Astrocyte (in vitro differentiated cells and primary cell): Measurements from ENCODE around the gene OR56B1. TPM values are rescaled to one million over a fixed set of nuclear protein-coding genes. Genes with fewer than 3 reads are reported as not detected.

ENCODE experiments used
- DNase-seq: peaks from one replicate; pipeline ENCODE4 v3.0.0-alpha.2; 2010; ENCODE audit warnings: low read depth
- FAIRE-seq: peaks from 2 replicates; lab custom pipeline; 2011; peaks lifted over from hg19 to GRCh38; lab: Jason Lieb, UNC
- H2AFZ ChIP-seq: 2 replicates; pipeline ENCODE4 v1.6.0; 2012; ENCODE audit warnings: low read depth, low read length, inconsistent platforms
- H3K27ac ChIP-seq: 2 replicates; pipeline ENCODE4 v1.5.1; 2011; ENCODE audit warnings: low read depth, low read length, inconsistent platforms
- H3K27me3 ChIP-seq: 2 replicates; pipeline ENCODE4 v1.6.0; 2011; ENCODE audit warnings: low read length, inconsistent platforms; ENCODE audit not compliant: insufficient read depth
- H3K36me3 ChIP-seq: 2 replicates; pipeline ENCODE4 v1.5.1; 2011; ENCODE audit warnings: low read length, inconsistent platforms; ENCODE audit not compliant: insufficient read depth
- H3K4me1 ChIP-seq: 2 replicates; pipeline ENCODE4 v1.5.1; 2011; ENCODE audit warnings: low read length, inconsistent platforms; ENCODE audit not compliant: insufficient read depth
- H3K4me2 ChIP-seq: 2 replicates; pipeline ENCODE4 v1.6.0; 2012; ENCODE audit warnings: low read length, inconsistent platforms
- H3K4me3 ChIP-seq: 2 replicates; pipeline ENCODE4 v1.5.1; 2011; ENCODE audit warnings: low read depth, mild to moderate bottlenecking, low read length, inconsistent platforms; ENCODE audit not compliant: insufficient read depth
- H3K79me2 ChIP-seq: 2 replicates; pipeline ENCODE4 v1.6.0; 2012; ENCODE audit warnings: mild to moderate bottlenecking, low read length, inconsistent platforms; ENCODE audit not compliant: insufficient read depth
- H3K9ac ChIP-seq: 2 replicates; pipeline ENCODE4 v1.6.0; 2012; ENCODE audit warnings: mild to moderate bottlenecking, low read length, inconsistent platforms
- H3K9me3 ChIP-seq: 2 replicates; pipeline ENCODE4 v1.5.1; 2012; ENCODE audit warnings: low read depth, mild to moderate bottlenecking, low read length, inconsistent platforms; ENCODE audit not compliant: insufficient read depth
- H4K20me1 ChIP-seq: 2 replicates; pipeline ENCODE4 v1.6.0; 2012; ENCODE audit warnings: low read length, inconsistent platforms; ENCODE audit not compliant: insufficient read depth
- H3K27ac Mint-ChIP-seq: one replicate; pipeline ENCODE4 v1.8.0; 2021; ENCODE audit warnings: mild to moderate bottlenecking, mixed read lengths; ENCODE audit not compliant: unreplicated experiment
- H3K27me3 Mint-ChIP-seq: one replicate; pipeline ENCODE4 v1.8.0; 2021; ENCODE audit warnings: low read depth, mixed read lengths; ENCODE audit not compliant: unreplicated experiment
- H3K36me3 Mint-ChIP-seq: one replicate; pipeline ENCODE4 v1.8.0; 2021; ENCODE audit warnings: low read depth, mixed read lengths; ENCODE audit not compliant: unreplicated experiment
- H3K4me1 Mint-ChIP-seq: one replicate; pipeline ENCODE4 v1.8.0; 2021; ENCODE audit warnings: low read depth, mixed read lengths; ENCODE audit not compliant: unreplicated experiment
- H3K4me3 Mint-ChIP-seq: one replicate; pipeline ENCODE4 v1.8.0; 2021; ENCODE audit warnings: mild to moderate bottlenecking, moderate library complexity, mixed read lengths; ENCODE audit not compliant: unreplicated experiment
- H3K9me3 Mint-ChIP-seq: one replicate; pipeline ENCODE4 v1.8.0; 2021; ENCODE audit warnings: mild to moderate bottlenecking, mixed read lengths; ENCODE audit not compliant: unreplicated experiment
- CTCF ChIP-seq: IDR thresholded peaks from 2 replicates; pipeline ENCODE4 v1.5.1; 2011; ENCODE audit warnings: low read depth, mild to moderate bottlenecking, inconsistent platforms, low read length, moderate library complexity; ENCODE audit not compliant: insufficient read depth
- EZH2 ChIP-seq: IDR thresholded peaks from 2 replicates; pipeline ENCODE4 v1.6.1; 2012; ENCODE audit warnings: mild to moderate bottlenecking, low read length, inconsistent platforms; ENCODE audit not compliant: insufficient read depth
- total RNA-seq: library from RNA; stranded (reverse); gene quantifications from 2 replicates; pipeline ENCODE4 v1.2.1, GENCODE V29; 2021

OR56B1 gene
- total RNA-seq, 1 donor from 2014 or later: not detected

- FAIRE-seq: no peak
Observed at GRCh38 chr11:5719703-5720495, 16.3 kb upstream of the OR56B1 start.

GRCh38 chr11:5722622-5723021 is 13.6 kb upstream of the OR56B1 start:
- Mint-ChIP-seq H3K27ac (no peak overlapping the region), H3K9me3 (no peaks in the 10 kb centered on the region)

More at GRCh38 chr11:5719703-5720495, 16.3 kb upstream of the OR56B1 start:
- TF ChIP-seq EZH2 (no peak), CTCF (no peak)
- no peaks in the 10 kb centered on the region for H3K9me3 Mint-ChIP-seq
- H3K4me1 Mint-ChIP-seq: no peaks in the 10 kb centered on the region
- no peaks in the 10 kb centered on the region for H3K36me3 ChIP-seq
- no peaks in the 10 kb centered on the region for H3K27me3 Mint-ChIP-seq
- no peak for DNase-seq
- no peak overlapping the region for H3K9ac ChIP-seq
- no peaks in the 10 kb centered on the region for H3K27me3 ChIP-seq
- no peaks in the 10 kb centered on the region for H3K79me2 ChIP-seq
- no peak overlapping the region for H3K27ac ChIP-seq
- no peak overlapping the region for H3K4me2 ChIP-seq
- H3K4me3 Mint-ChIP-seq: no peak overlapping the region
- peaks cover 2% of the 10 kb centered on the region for H3K36me3 Mint-ChIP-seq
- no peak overlapping the region for H3K4me3 ChIP-seq
- no peaks in the 10 kb centered on the region for H4K20me1 ChIP-seq
- H2AFZ ChIP-seq: no peak overlapping the region
- no peaks in the 10 kb centered on the region for H3K4me1 ChIP-seq
- no peak overlapping the region for H3K27ac Mint-ChIP-seq
- no peaks in the 10 kb centered on the region for H3K9me3 ChIP-seq

More at GRCh38 chr11:5722622-5723021, 13.6 kb upstream of the OR56B1 start:
- TF ChIP-seq CTCF (no peak), EZH2 (no peak)
- H3K27me3 Mint-ChIP-seq: peaks cover 2% of the 10 kb centered on the region
- DNase-seq (no peak), FAIRE-seq (no peak)
- Histone ChIP-seq H3K4me3 (no peak overlapping the region), H3K27me3 (no peaks in the 10 kb centered on the region), H3K4me2 (no peak overlapping the region), H3K9ac (no peak overlapping the region), H4K20me1 (no peaks in the 10 kb centered on the region), H3K4me1 (no peaks in the 10 kb centered on the region), H3K79me2 (no peaks in the 10 kb centered on the region), H3K36me3 (no peaks in the 10 kb centered on the region), H3K27ac (no peak overlapping the region), H3K9me3 (no peaks in the 10 kb centered on the region), H2AFZ (no peak overlapping the region)
- no peaks in the 10 kb centered on the region for H3K4me1 Mint-ChIP-seq
- peaks cover 2% of the 10 kb centered on the region for H3K36me3 Mint-ChIP-seq
- no peak overlapping the region for H3K4me3 Mint-ChIP-seq
